ENCODE data around the gene JDP2.

JDP2 gene

DNA sequence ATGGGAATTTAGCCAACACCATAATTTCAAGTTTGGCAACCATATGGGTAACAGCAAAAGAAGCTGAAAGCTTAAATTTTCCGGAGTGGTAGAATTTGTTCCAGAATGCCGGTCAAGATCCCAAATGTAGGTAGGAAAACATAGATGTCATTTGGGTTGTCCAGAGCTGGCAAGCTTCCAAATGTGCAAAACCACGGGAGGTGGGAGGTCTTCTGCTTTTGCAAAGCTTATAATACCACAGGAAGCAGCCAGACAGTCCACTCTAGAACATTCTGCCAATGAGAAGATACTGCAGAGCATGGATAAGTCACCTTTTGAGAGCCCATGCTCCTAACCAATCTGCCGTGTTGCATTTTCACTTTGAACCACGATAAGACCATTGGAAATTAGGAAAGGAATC, 68.1 kb downstream of the JDP2 start:
- Histone ChIP-seq H3K4me1 (ENCODE audit: control insufficient read depth, insufficient read depth, low read length) (no peaks in the 10 kb centered on the region), H3K27ac (ENCODE audit: insufficient read depth, low read depth, low read length, poor library complexity, severe bottlenecking) (no peak overlapping the region), H3K27me3 (ENCODE audit: control insufficient read depth, insufficient read depth, low read length, poor library complexity, severe bottlenecking) (no peaks in the 10 kb centered on the region), H3K36me3 (ENCODE audit: control insufficient read depth, insufficient read depth, low read length) (no peaks in the 10 kb centered on the region), H3K9me3 (ENCODE audit: control insufficient read depth, low read length) (no peaks in the 10 kb centered on the region), H3K4me3 (ENCODE audit: insufficient read depth, low read depth, low read length) (no peak overlapping the region)
- WGBS, 2 experiments, result 94 to 95% methylated on average over 5 of the region's 5 CpGs

DNA sequence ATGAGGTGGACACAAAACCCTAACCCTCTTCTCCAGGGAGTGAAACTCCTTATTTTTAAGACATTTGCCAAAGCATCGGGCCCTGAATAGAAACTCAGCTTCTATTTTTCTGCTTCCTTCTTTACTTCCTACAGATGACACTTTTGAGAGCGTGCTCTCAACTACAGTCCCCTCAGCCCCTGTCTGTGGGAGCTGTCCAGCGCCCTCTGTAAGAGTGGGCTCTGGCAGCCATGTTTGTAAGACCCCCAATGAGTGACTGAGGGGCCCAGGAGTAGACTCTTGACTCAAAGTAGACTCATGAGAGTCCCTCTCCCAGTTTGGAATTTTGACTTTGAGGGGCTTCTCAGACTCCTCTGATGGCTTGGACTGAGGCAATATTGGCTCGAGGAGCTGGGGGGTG, 68.9 kb downstream of the JDP2 start:
- no peaks in the 10 kb centered on the region for H3K36me3 ChIP-seq (ENCODE audit: control insufficient read depth, insufficient read depth, low read length)
- 88 to 94% methylated on average over 4 of the region's 4 CpGs for WGBS, 2 experiments

DNA sequence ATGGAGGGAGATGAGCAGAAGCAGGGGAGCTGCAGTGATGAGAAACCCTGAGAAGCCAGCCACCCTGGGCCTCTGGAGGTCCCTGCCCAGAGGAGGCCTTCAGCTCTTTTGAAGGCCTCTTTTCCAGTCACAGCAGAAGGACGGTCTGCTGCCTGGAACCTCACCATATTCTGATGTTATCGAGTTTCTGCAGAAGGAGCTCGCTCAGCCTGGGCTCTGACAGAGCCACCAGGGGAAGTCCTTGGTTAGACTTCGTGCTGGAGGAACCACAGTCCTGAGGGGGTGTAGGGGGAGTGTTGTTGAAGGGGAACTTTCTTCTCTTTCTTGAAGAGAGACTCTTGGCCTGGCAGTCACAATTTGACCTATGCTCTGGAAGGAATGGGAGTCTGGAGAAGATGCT, 69.4 kb downstream of the JDP2 start:
- Histone ChIP-seq H3K36me3 (ENCODE audit: control insufficient read depth, insufficient read depth, low read length) (no peaks in the 10 kb centered on the region), H3K4me3 (ENCODE audit: insufficient read depth, low read depth, low read length) (no peak overlapping the region), H3K4me1 (ENCODE audit: control insufficient read depth, insufficient read depth, low read length) (no peaks in the 10 kb centered on the region), H3K9me3 (ENCODE audit: control insufficient read depth, low read length) (no peaks in the 10 kb centered on the region), H3K27ac (ENCODE audit: insufficient read depth, low read depth, low read length, poor library complexity, severe bottlenecking) (no peak overlapping the region), H3K27me3 (ENCODE audit: control insufficient read depth, insufficient read depth, low read length, poor library complexity, severe bottlenecking) (no peaks in the 10 kb centered on the region)
- 83 to 84% methylated on average over 4 of the region's 4 CpGs for WGBS, 2 experiments

More for the DNA sequence above, 68.9 kb downstream of the JDP2 start:
- H3K9me3 ChIP-seq (ENCODE audit: control insufficient read depth, low read length), result no peaks in the 10 kb centered on the region
- H3K27ac ChIP-seq (ENCODE audit: insufficient read depth, low read depth, low read length, poor library complexity, severe bottlenecking), result no peak overlapping the region
- H3K27me3 ChIP-seq (ENCODE audit: control insufficient read depth, insufficient read depth, low read length, poor library complexity, severe bottlenecking), result no peaks in the 10 kb centered on the region
- no peaks in the 10 kb centered on the region for H3K4me1 ChIP-seq (ENCODE audit: control insufficient read depth, insufficient read depth, low read length)
- H3K4me3 ChIP-seq (ENCODE audit: insufficient read depth, low read depth, low read length), result no peak overlapping the region

DNA sequence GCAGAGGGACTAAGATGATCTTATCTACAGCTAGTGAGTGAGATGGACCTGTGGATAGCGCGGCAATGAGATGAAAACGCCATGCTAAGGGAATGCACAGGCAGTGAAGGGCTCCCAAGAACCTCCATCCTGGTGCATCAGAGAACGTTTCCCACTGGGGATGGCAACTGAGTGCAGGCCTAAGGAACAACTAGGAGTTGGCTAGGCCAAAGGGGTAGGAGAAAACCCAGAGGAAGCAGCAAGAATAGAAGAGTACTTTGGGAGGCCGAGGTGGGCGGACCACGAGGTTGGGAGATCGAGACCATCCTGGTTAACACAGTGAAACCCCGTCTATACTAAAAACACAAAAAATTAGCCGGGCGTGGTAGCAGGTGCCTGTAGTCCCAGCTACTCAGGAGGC, 69.9 kb downstream of the JDP2 start:
- Histone ChIP-seq H3K4me1 (ENCODE audit: control insufficient read depth, insufficient read depth, low read length) (no peaks in the 10 kb centered on the region), H3K4me3 (ENCODE audit: insufficient read depth, low read depth, low read length) (no peak overlapping the region), H3K36me3 (ENCODE audit: control insufficient read depth, insufficient read depth, low read length) (no peaks in the 10 kb centered on the region), H3K9me3 (ENCODE audit: control insufficient read depth, low read length) (no peaks in the 10 kb centered on the region), H3K27me3 (ENCODE audit: control insufficient read depth, insufficient read depth, low read length, poor library complexity, severe bottlenecking) (no peaks in the 10 kb centered on the region), H3K27ac (ENCODE audit: insufficient read depth, low read depth, low read length, poor library complexity, severe bottlenecking) (no peak overlapping the region)
- 89 to 92% methylated on average over 11 of the region's 11 CpGs for WGBS, 2 experiments

DNA sequence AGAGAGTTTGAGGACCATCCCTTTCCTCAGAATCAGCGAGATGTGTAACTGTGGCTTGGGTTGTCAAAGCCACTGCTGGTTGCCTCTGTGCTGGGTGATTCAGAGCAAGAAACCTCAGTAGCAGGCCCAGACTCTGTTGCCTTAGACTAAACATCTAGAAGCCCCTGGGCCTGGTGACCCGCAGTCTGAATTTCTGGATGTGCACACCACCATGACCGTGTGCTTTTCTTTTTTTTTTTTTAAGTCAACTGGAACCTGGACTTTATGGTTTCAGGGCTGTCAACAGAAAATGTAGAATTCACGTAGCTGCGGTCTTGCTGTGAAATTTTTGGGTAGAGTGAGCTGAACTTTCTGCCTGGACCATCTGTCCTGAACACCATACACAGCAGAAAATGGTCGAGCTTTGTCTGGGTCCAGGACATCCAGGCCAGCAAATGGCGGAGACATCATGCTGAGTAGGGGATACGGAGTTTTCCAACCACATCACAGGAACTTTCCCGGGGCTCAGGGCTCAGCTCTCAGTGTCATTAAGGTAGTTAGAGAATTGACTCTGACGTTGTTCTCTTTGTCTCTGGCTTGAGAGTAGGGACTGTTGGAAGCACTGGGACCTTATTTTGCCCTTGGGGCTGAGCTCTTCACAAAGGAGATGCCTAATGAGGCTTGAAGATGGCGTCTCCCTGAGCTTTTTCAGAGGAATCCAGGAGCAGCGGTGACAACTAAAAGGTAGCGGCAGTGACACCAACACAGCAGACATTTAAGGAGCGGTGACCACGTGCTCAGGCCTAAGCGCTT, 71.5 kb downstream of the JDP2 start:
- no peaks in the 10 kb centered on the region for H3K27me3 ChIP-seq (ENCODE audit: control insufficient read depth, insufficient read depth, low read length, poor library complexity, severe bottlenecking)
- H3K27ac ChIP-seq (ENCODE audit: insufficient read depth, low read depth, low read length, poor library complexity, severe bottlenecking), result no peak overlapping the region
- H3K36me3 ChIP-seq (ENCODE audit: control insufficient read depth, insufficient read depth, low read length), result no peaks in the 10 kb centered on the region
- H3K9me3 ChIP-seq (ENCODE audit: control insufficient read depth, low read length), result no peaks in the 10 kb centered on the region
- H3K4me1 ChIP-seq (ENCODE audit: control insufficient read depth, insufficient read depth, low read length), result no peaks in the 10 kb centered on the region
- WGBS, 2 experiments, result 88 to 90% methylated on average over 16 of the region's 16 CpGs
- H3K4me3 ChIP-seq (ENCODE audit: insufficient read depth, low read depth, low read length), result no peak overlapping the region

DNA sequence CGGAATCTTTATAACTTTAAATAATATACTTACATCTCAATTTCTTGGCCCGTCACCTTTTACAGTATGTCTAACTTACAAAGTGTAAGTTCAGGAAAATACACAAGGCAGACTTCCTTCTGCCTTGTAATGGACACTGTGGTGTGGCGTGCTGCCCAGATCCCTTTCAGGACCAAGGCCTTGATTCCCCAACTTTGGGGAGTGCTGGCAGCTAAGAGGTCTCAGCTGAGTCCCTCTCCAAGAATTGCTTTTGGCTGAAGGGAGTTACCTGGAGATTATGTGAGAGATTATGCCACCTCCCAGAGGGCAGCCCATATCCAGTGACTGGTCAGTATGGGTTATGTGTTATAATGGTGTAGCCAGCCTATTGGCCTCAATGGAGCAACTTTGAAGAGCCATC, 73.3 kb downstream of the JDP2 start:
- Histone ChIP-seq H3K9me3 (ENCODE audit: control insufficient read depth, low read length) (no peaks in the 10 kb centered on the region), H3K27ac (ENCODE audit: insufficient read depth, low read depth, low read length, poor library complexity, severe bottlenecking) (no peak overlapping the region), H3K27me3 (ENCODE audit: control insufficient read depth, insufficient read depth, low read length, poor library complexity, severe bottlenecking) (no peaks in the 10 kb centered on the region), H3K36me3 (ENCODE audit: control insufficient read depth, insufficient read depth, low read length) (no peaks in the 10 kb centered on the region), H3K4me3 (ENCODE audit: insufficient read depth, low read depth, low read length) (no peak overlapping the region), H3K4me1 (ENCODE audit: control insufficient read depth, insufficient read depth, low read length) (no peaks in the 10 kb centered on the region)
- WGBS, 2 experiments, result 90 to 94% methylated on average over 2 to 3 of the region's 3 CpGs

DNA sequence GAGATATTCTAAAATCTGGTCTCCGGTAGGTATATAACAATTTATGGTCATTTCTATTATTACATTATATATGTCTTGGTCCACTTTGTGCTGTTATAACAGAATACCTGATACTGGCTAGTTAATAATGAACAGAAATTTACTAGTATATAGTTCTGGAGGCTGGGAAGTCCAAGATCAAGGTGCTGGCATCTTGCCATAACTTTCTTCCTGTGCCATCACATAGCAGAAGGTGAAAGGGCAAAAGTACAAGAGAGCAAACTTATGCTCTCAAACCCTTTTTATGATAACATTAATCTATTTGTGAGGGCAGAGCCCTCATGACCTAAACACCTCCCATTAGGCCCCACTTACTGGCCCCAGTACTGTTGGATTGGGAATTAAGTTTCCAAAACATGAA, 76.6 kb downstream of the JDP2 start:
- no peaks in the 10 kb centered on the region for H3K4me1 ChIP-seq (ENCODE audit: control insufficient read depth, insufficient read depth, low read length)
- H3K27me3 ChIP-seq (ENCODE audit: control insufficient read depth, insufficient read depth, low read length, poor library complexity, severe bottlenecking), result no peaks in the 10 kb centered on the region
- no peak overlapping the region for H3K4me3 ChIP-seq (ENCODE audit: insufficient read depth, low read depth, low read length)
- no peaks in the 10 kb centered on the region for H3K9me3 ChIP-seq (ENCODE audit: control insufficient read depth, low read length)
- H3K27ac ChIP-seq (ENCODE audit: insufficient read depth, low read depth, low read length, poor library complexity, severe bottlenecking), result no peak overlapping the region
- H3K36me3 ChIP-seq (ENCODE audit: control insufficient read depth, insufficient read depth, low read length), result no peaks in the 10 kb centered on the region
- whole genome bisulfite sequencing, 2 experiments, result 100% methylated on average over 1 of the region's 1 CpG; no CpG with 5 or more reads in 1 of the 2 experiments

DNA sequence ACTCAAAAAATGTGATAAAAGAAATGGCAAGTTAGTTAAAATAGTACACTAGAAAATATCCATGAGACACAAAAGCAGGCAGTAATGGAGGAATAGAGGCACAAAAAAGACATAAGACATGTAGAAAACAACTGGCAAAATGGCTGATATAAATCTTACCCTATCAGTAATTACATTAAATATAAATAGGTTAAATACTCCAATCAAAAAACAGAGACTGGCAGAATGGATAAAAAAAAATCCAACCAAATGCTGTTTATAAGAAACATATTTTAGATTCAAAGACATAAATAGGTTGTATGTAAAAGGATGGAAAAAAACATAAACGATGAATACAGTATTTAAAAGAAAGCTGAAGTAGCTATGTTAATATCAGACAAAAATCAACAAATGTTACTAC, 79.1 kb downstream of the JDP2 start:
- WGBS, 2 experiments, result 100% methylated on average over 1 of the region's 1 CpG; no CpG with 5 or more reads in 1 of the 2 experiments
- Histone ChIP-seq H3K27ac (ENCODE audit: insufficient read depth, low read depth, low read length, poor library complexity, severe bottlenecking) (no peak overlapping the region), H3K27me3 (ENCODE audit: control insufficient read depth, insufficient read depth, low read length, poor library complexity, severe bottlenecking) (no peaks in the 10 kb centered on the region), H3K4me1 (ENCODE audit: control insufficient read depth, insufficient read depth, low read length) (no peaks in the 10 kb centered on the region), H3K36me3 (ENCODE audit: control insufficient read depth, insufficient read depth, low read length) (no peaks in the 10 kb centered on the region), H3K9me3 (ENCODE audit: control insufficient read depth, low read length) (no peaks in the 10 kb centered on the region), H3K4me3 (ENCODE audit: insufficient read depth, low read depth, low read length) (no peak overlapping the region)

DNA sequence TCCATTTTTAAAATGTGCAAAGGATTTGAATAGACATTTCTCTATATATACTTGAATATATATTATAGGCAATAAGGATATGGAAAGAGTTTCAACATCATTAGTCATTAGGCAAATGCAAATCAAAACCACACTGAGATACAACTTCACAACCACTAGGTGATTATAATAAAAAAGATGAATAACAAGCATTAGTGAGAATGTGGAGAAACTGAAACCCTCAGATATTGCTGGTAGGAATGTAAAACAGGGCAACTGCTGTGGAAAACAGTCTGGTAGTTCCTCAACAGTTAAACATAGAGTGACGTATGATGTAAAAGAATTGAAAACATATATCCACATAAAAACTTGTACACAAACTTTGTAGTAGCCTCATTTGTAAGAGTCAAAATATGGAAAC, 82.7 kb downstream of the JDP2 start:
- no peaks in the 10 kb centered on the region for H3K27me3 ChIP-seq (ENCODE audit: control insufficient read depth, insufficient read depth, low read length, poor library complexity, severe bottlenecking)
- no peak overlapping the region for H3K4me3 ChIP-seq (ENCODE audit: insufficient read depth, low read depth, low read length)
- H3K9me3 ChIP-seq (ENCODE audit: control insufficient read depth, low read length), result no peaks in the 10 kb centered on the region
- 90% methylated on average over 1 of the region's 1 CpG; no CpG with 5 or more reads in 1 of the 2 experiments for WGBS, 2 experiments
- H3K27ac ChIP-seq (ENCODE audit: insufficient read depth, low read depth, low read length, poor library complexity, severe bottlenecking), result no peak overlapping the region
- H3K36me3 ChIP-seq (ENCODE audit: control insufficient read depth, insufficient read depth, low read length), result no peaks in the 10 kb centered on the region
- no peaks in the 10 kb centered on the region for H3K4me1 ChIP-seq (ENCODE audit: control insufficient read depth, insufficient read depth, low read length)

DNA sequence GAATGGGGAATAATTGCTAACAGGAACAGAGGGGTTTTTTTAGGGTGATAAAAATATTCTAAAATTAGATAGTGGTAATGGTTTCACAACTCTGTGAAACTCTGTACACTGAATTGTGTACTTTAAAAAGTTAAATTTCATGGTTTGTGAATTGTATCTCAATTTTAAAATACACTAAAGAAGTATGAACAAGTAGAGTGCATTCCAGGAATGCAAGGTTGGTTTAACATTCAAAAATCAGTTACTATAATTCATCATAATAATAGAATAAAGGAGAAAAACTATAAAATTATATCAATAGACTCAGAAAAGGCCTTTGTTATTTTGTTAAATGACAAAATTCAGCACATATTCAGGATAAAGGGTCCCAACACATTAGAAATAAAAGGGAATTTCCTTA, 83.4 kb downstream of the JDP2 start:
- no peak overlapping the region for H3K27ac ChIP-seq (ENCODE audit: insufficient read depth, low read depth, low read length, poor library complexity, severe bottlenecking)
- H3K4me1 ChIP-seq (ENCODE audit: control insufficient read depth, insufficient read depth, low read length), result peaks cover 3% of the 10 kb centered on the region
- no peak overlapping the region for H3K4me3 ChIP-seq (ENCODE audit: insufficient read depth, low read depth, low read length)
- H3K36me3 ChIP-seq (ENCODE audit: control insufficient read depth, insufficient read depth, low read length), result no peaks in the 10 kb centered on the region
- H3K27me3 ChIP-seq (ENCODE audit: control insufficient read depth, insufficient read depth, low read length, poor library complexity, severe bottlenecking), result no peaks in the 10 kb centered on the region
- no peaks in the 10 kb centered on the region for H3K9me3 ChIP-seq (ENCODE audit: control insufficient read depth, low read length)
